Hepatocyte (in vitro differentiated cells): Measurements from ENCODE around the gene TLE6.

Experiments used
- EZH2 ChIP-seq: fragments of 200-600 bp; sonication (generic); IDR thresholded peaks from 2 replicates; pipeline ENCODE4 v1.6.1; 2016; ENCODE audit warnings: antibody characterized with exemption, mild to moderate bottlenecking, borderline replicate concordance
- TF ChIP-seq, protein P1 (sequence below): fragments of 200-600 bp; sonication (generic); IDR thresholded peaks from 2 replicates; pipeline ENCODE4 v1.5.1; 2016; ENCODE audit warnings: antibody characterized with exemption, mild to moderate bottlenecking; ENCODE audit not compliant: poor library complexity

- TF ChIP-seq, protein P1, sequence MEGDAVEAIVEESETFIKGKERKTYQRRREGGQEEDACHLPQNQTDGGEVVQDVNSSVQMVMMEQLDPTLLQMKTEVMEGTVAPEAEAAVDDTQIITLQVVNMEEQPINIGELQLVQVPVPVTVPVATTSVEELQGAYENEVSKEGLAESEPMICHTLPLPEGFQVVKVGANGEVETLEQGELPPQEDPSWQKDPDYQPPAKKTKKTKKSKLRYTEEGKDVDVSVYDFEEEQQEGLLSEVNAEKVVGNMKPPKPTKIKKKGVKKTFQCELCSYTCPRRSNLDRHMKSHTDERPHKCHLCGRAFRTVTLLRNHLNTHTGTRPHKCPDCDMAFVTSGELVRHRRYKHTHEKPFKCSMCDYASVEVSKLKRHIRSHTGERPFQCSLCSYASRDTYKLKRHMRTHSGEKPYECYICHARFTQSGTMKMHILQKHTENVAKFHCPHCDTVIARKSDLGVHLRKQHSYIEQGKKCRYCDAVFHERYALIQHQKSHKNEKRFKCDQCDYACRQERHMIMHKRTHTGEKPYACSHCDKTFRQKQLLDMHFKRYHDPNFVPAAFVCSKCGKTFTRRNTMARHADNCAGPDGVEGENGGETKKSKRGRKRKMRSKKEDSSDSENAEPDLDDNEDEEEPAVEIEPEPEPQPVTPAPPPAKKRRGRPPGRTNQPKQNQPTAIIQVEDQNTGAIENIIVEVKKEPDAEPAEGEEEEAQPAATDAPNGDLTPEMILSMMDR = no peak
- TF ChIP-seq EZH2 = no peak
Measured at GRCh38 chr19:2949939-2950285, 27.5 kb upstream of the TLE6 start.
